GM19025 (cell line): ENCODE measurements around the gene RNF152.
"Not testable (repeated sequence)": the region's sequence is repeated elsewhere in the genome, so short reads cannot be mapped to it uniquely, and the experiment has no call there.

Experiments
- ATAC-seq: cut with Tn5 transposase; IDR thresholded peaks from one replicate; pipeline ENCODE4 v1.9.1; 2021; ENCODE audit warnings: mild to moderate bottlenecking, low read depth, moderate library complexity; ENCODE audit not compliant: unreplicated experiment

The RNF152 gene

DNA sequence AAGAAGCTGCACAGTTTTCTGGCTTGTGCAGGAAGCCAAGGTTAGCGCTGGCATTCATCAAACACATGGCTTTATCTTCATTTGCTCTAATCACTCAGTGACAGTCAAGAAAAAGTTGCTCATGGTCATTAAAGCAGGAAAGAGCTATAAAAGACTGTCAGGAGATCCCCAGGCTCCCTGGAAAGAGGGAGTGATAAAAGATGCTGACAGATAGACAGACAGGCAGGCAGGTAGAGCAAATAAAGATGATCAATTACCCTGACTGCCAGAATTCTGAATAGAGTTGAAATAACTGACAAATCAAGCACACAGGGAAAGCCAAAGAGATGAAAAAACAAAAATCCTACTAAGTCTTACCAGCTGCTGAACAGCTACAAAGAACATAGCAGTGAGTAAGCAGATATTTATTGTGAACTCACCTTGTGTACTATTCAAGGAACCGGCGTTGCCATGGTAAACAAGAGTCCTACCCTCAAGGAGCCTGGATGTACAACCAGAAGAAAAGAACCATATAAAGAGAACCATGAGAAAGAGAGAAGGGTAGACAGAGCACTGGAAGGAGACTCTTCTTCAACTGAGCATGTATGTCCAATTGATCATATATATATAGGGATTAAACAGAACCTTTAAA lies 68.0 kb downstream of the RNF152 start:
- ATAC-seq = no peak

DNA sequence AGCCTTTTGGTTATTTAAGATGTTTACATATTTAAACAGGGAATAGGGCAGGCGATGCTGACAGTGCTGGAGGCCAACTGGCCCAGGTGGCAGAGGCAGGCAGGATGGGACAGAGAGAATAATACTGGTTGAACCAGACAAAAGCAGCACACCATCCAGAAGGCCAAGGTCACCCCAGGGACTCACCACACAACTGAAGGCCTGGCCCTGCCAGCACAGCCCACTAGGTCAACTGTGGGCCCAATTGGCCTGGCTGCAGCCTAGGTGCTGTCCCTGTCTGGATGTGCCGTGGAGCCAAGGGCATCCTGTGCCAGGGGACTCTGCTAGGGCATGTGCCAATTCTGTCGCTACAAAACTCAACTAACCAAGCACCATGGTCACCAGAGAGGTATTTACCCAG lies 69.2 kb downstream of the RNF152 start:
- no peak for ATAC-seq

DNA sequence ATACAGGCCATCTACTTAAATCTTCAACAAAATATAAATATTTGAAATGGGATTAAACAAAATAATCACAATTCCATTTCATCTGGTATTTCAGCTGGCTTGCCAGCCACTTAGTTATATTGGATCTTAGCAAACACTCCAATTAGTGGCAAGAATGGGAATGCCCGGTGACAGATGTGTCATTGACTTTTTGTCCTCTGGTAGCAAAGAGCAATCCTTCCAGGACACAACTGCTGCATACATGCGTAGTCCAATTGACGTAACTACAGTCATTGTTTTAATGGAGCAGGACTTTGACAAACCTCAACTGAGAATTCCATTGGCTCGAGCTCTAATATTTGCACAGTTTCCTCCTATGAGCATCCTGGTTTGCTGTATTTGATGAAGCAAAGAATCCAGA lies 69.9 kb downstream of the RNF152 start:
- no peak for ATAC-seq

DNA sequence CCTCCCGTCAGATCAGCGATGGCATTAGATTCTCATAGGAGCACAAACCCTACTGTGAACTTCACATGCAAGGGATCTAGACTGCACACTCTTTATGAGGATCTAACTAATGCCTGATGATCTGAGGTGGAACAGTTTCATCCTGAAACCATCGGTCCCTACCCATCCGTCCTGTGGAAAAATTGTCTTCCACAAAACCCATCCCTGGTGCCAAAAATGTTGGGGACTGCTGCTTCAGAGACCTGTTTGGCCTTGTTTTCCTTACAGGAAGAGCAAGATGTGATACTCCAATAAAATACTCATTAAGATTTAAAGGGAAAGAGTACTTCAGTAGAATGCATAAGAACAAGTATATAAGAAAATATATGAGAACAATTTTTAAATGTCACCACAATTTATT lies 71.1 kb downstream of the RNF152 start:
- ATAC-seq = no peak

DNA sequence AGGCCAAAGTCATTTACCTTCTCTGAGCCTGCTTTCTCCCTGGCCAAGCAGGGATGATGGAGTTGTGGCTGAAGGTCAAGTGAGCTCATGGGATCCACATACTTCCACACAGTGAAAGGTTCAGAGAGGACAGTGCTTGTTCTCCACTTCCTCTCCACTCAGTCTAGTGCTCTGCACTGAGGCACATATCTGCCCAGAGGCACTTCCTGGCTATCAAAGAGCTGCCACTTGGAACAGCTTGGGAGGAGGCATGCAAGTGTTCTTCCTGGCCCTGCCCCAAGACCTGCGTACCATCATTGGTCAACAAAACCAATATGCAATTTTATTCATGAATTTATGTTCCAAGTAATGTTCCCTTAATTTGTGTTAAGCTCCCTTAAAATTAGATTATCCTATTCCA lies 71.9 kb downstream of the RNF152 start:
- ATAC-seq = no peak

DNA sequence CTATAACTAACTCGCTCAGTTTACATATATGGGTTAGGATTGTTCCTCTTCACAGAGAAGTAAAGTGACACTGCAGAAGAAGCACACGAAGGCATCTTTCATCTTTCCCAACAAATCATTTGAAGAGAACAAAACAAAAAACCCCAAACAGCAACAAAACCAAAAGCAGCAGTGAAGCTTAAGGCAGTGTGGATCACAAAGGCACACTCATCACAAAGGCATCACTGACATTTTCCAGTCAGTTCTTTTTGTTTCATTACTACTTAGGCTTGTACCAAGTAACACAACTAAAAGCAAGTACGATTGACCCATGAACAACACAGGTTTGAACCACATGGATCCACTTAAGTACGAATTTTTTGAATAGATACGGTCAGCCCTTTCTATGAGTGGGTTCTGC lies 75.7 kb downstream of the RNF152 start:
- no peak for ATAC-seq

DNA sequence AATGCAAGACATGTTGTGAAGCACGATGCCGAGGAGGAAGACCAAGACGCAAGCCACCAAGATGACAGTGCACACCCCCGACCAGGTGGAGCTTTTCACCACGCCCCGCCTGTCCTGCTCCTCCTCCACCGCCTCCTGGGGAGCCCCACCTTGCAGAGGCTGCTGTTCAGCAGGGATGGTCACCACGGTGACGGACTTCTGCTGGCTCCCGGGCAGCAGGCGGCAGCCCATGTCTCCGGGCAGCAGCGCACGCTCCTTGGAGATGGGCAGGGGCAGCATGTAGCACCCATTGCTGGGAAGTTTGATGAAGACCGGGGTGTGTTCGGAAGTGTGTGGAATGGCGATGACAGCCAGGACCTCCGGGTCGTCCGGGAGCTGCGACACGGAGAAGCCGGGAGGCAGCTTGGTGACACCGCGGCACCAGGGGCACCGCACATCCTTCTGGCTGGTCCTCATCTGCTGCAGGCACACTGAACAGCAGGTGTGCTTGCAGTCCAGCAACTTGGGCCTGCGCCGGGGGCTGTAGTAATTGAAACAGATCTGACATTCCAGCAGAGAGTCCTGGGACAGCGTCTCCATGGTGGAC lies 76.8 kb downstream of the RNF152 start:
- no peak for ATAC-seq

DNA sequence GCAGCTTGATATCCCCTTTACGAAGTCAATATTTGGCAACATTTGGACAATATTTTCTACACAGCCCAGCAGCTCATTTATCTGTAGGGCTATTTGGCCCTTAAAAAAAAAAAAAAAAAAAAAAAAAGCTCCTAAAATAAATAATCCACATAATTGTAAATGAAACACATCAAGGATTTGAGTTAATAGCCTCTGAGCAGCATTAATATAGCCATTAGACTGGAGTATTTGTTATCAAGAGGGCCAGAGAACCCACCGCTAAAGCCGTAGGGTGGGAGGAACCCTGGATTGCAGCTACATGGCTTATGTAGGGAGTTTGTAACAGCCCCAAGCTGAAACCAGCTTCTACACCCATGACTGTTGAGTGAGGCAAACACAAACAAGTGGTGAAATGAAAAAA lies 84.5 kb downstream of the RNF152 start:
- ATAC-seq = no peak

DNA sequence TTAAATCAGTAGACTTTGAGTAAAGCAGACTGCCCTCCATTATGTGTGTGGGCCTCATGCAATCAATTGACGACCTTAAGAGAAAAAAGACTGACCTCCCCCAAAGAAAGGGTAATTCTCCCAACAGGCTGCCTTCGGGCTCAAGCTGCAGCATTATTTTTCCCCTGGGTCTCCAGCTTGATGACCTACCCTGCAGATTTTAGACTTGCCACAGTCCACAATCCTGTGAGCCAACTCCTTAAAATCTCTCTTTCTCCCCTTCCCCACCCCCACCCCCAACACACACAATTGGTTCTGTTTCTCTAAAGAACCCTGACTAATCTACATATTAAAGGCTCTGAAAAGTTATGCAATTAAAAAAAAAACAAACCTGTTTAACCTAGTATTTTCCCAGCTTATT lies 89.4 kb downstream of the RNF152 start:
- ATAC-seq = no peak

DNA sequence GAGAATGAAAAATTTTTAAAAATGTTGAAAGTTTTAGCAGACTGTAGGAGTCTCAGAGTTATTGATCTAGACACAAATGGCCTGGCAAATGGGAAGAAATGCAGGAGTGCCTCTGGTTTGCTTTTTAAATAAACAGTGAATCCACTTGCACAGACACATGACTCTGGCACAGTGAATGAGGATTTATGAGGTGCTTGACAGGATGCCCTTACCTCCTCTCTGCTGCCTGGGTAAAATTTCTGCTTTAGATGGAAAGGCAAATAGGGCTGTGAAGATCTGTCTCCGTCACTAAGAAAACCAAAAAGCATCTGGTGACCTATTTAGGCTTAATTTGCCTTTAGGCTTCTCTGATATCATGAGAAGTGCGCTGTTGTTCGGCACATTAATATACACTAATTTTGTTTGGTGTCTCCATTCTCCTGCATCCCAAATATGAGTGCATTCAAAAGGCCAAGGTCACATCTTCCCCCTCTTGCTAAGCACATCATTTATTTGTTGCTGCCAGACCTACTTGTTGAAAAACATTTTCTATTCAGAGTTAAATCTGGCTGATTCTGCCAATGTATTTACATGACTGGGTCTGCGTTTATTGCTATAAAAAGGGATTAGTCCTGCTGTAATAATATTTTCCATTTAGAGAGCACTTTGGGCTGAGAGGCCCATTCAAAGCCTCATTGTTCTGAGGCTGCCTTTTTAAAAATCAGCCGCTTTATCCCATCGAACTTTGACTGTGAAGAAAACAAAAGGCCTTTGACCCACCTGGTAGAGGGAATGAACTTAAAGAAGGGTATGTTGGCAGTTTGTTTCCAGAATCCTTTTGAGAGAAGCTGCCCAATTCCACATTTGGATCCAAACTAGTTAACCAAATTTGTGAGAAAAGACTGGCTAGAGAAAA lies 94.9 kb downstream of the RNF152 start:
- no peak for ATAC-seq

DNA sequence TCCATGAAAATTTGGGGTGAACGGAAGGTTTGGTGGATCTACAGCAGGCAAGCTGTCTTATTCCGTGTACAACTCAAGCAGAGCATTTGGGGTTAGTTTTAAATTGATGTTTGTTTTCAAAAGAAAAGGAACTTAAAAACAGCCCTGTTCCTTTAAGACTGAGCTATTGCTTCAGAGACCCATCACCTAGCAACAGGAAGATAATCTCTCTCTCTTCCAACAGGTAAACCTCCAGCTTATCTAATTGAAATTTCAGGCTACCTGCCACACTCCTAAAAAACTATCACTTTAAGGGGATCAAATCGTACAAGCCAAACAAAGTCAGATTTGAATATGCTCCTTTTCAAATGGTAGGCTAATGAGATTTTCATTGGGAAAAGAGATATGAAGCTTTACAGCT lies 101.8 kb downstream of the RNF152 start:
- ATAC-seq = no peak

DNA sequence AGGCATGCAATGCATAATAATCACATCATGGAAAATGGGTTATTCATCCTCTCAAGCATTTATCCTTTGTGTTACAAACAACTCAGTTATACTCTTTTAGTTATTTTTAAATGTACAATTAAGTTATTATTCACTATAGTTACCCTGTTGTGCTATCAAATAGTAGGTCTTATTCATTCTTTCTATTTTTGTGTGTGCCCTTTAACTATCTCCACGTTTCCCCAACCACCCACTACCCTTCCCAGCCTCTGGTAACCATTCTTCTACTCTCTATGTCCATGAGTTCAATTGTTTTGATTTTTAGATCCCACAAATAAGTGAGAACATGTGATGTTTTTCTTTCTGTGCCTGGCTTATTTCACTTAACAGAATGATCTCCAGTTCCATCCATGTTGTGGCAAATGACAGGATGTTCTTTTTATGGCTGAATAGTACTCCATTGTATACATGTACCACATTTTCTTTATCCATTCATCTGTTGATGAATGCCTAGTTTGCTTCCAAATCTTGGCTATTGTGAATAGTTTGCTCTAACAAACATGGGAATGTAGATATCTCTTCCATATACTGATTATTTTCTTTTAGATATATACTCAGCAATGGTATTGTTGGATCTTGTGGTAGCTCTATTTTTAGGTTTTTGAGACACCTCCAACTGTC lies 105.7 kb downstream of the RNF152 start:
- not testable (repeated sequence) for ATAC-seq

DNA sequence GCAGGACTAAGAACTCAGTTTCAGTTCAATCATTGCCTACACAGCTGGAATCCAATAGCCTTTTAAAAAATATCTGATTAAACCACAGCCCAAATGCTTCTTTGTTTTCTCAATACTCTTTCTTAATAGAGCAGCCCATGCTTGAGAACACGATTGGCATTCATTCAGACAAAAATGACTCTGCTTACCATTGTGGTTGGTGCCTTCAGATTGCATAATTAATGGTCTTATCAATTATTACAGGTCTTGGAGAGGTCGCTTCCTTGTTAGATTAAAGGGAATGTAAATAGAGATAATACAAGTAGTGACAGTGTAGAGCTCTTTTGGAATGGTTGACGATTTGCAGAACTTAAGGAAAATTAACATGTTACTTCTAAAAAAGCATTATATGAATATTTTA lies 107.2 kb downstream of the RNF152 start:
- no peak for ATAC-seq

DNA sequence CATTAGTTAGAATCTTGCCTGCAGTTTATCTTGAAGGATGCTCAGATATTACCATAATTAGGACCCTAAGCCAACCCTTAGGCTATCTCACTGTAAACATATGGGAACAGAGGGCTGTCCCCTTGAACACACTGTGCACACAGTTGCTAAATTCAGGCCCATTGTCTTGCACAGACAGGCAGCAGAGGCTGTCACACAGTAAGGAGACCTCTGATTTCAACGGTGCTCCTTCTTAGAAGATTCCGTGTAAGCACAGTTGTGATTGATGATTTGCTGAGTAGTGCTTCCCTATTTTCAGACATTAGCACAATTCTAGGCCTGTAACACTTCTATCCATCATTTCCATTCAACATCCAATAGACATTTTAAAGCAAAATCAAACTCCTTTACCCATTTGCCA lies 108.0 kb downstream of the RNF152 start:
- ATAC-seq = no peak

DNA sequence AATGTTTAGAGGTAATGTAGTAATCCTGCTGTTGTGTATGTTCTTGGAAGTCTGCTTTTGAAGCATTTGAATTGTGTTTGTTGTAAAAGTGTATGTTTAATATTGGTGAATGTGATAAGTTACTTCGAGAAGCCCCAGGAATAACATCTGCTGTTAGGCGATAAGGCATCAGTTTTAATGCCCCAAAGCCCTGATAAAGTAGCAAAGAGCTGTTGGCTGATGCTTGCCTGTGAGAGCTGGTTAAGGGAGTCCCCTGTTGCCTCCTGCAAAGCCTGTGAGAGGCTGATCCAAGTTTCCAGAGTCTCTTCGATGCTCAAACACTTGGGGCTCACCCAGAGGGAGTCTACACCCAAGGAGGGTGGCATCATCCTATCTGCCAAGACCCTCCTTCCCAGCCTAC lies 110.3 kb downstream of the RNF152 start:
- no peak for ATAC-seq

DNA sequence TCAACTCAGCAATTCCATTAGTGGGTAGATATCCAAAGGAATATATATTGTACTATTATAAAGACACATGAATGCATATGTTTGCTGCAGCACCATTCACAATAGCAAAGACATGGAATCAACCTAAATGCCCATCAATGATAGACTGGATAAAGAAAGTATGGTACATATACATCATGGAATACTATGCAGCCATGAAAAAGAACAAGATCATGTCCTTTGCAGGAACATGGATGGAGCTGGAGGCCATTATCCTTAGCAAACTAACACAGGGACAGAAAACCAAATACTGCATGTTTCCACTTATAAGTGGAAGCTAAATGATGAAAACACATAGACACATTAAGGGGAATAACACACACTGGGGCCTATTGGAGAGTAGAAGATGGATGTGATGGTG lies 116.6 kb downstream of the RNF152 start:
- ATAC-seq = not testable (repeated sequence)

DNA sequence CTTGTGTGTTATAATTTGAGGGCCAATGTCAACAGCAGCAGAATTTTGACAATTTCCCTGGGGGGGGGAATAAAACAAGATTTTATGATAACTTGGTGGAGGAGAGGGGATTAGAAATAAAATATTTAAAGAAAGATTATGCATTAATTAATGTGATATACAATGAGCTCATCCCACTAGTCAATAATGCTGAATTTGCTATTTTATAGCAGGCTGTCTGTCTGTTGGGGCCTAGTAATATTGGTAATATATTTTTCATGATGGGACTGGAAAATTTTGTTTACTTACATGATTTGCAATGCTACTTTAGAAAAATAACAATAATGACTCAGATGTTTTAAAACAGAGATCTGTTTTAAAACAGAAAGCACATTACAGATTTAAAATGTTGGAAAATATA lies 118.0 kb downstream of the RNF152 start:
- no peak for ATAC-seq

DNA sequence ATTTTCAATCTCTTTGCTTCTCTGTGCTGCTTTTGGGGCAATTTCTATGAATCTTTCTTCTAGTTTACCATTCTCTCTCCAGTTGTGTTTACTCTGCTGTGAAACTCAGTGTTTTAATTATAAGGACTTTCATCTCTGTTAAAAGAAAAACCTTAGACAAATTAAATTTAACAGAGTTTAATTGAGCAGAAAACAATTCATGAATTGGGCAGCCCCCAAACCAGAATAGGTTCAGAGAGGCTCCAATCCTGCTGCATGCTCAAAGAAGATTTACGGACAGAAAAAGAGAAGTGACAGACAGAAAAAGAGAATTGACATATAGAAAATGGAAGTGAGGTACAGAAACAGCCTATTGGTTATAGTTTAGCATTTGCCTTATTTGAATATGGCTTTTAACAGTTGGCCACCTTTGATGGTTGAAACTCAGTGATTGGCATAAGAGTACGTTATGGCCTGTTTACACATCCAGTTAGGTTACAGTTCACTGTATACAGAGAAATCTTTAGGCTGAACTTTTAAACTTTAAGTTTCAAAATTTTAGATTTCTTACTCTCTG lies 120.4 kb downstream of the RNF152 start:
- ATAC-seq = no peak

DNA sequence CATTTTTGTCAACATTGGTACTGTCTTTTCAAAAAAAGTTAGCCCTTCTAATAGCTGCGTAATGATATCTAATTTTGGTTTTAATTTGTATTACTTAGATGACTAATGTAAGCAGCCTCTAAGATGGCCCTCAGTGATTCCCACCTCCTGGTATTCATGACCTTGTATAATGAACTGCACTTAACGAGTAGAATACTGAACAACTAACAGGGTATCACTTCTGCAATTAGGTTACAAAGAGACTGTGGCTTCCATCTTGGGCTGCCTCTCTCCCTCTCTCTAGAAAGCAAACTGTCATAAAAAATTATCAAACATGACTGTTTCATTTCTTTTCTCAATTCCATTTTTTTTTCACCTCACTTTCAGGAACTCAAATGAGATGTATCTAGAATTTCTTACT lies 120.9 kb downstream of the RNF152 start:
- ATAC-seq = no peak

DNA sequence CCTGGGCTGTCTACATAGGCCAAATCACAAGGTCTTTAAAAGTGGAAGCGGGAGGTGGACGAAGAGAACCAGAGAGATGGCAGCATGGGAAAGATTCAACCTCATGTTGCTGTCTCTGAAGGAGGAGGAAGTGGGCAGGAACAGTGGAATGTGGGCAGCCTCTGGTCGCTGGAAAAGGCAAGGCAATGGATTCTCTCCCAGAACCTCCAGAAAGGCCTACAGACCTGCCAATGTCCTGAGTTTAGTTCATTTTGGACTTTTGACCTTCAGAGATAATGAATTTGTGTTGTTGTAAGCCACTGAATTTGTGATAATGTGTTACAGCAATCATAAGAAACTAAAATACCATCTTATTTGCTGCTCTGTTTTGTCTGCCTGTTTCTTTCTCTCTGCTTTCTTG lies 122.5 kb downstream of the RNF152 start:
- ATAC-seq = no peak

DNA sequence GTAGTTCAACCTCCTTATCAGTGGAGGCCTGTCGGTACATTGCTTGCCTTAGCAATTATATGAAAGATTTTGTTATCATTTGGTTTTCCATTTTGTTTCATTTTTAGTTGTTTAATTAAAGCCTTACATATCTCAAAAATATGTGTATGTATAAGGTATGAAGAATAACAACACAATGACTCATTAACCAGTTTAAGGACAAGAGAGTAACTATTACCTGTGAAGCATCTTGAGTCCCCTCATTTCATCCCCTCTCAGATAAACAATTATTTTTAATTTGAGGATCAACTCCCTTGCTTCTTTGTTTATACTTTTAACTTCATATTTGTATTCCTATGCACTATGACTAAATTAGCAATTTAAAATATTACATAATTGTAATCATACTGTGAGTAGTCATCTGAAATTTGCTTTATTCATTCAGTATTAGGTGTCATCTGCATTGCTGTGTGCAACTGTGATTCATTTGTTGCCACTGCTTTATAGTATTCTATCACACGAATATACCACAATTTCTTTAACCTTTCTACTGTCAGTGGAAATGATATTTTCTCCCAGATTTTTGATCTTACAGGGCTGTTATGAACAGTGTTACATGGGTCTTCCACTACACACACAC lies 126.4 kb downstream of the RNF152 start:
- ATAC-seq = no peak
